Measurements from ENCODE around the gene LRBA.
A peak's percentile ranks its signal among the peaks of the same experiment; 100 is the strongest.

Gene LRBA

DNA sequence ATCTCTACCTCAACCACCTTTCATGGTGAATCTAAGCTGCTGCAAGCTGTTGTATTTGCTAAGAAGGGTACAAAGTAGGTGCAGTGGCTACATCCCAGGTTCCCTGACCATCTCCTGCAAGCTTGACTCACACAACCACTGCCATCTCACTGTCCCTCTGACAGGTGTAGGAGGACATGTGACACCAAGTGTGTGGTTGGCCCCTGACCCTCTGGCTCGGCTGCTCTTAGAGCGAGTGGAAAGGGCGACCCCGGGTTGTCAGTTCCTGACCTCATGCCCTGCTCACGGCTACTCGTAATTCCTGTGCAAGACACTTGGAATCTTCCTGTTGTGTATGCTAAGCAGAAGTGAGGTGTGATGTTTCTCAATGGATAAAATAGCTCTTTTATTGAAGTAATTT lies 752.5 kb downstream of the LRBA start:
- H3K36me3 ChIP-seq (ENCODE audit: control insufficient read depth in 1 of 2, insufficient read depth in 2 of 2, low read length in 2 of 2) = peaks cover 3 to 11% of the 10 kb centered on the region in 2 donors
- no peaks in the 10 kb centered on the region for H3K9me3 ChIP-seq (ENCODE audit: control insufficient read depth in 1 of 2, low read length in 2 of 2)
- H3K27ac ChIP-seq (ENCODE audit: low read depth, low read length) = no peak overlapping the region
- peaks cover 12 to 13% of the 10 kb centered on the region in 2 donors for H3K4me1 ChIP-seq (ENCODE audit: control insufficient read depth in 1 of 2, insufficient read depth in 2 of 2, low read length in 2 of 2)
- no peaks in the 10 kb centered on the region for H3K27me3 ChIP-seq (ENCODE audit: control insufficient read depth in 1 of 2, insufficient read depth in 2 of 2, low read length in 2 of 2)
- no peak overlapping the region for H3K9ac ChIP-seq (ENCODE audit: low read depth in 1 of 2, low read length in 2 of 2)
- H3K4me3 ChIP-seq (ENCODE audit: low read depth in 1 of 2, low read length in 2 of 2) = no peak overlapping the region

GRCh38 chr4:150261571-150261970 lies 753.5 kb downstream of the LRBA start:
- Histone ChIP-seq H3K27ac (ENCODE audit: low read depth, low read length) (no peak overlapping the region), H3K9ac (ENCODE audit: low read depth in 1 of 2, low read length in 2 of 2) (no peak overlapping the region), H3K4me3 (ENCODE audit: low read depth in 1 of 2, low read length in 2 of 2) (no peak overlapping the region), H3K27me3 (ENCODE audit: control insufficient read depth in 1 of 2, insufficient read depth in 2 of 2, low read length in 2 of 2) (no peaks in the 10 kb centered on the region), H3K4me1 (ENCODE audit: control insufficient read depth in 1 of 2, insufficient read depth in 2 of 2, low read length in 2 of 2) (peaks cover 17 to 20% of the 10 kb centered on the region in 2 donors), H3K9me3 (ENCODE audit: control insufficient read depth in 1 of 2, low read length in 2 of 2) (no peaks in the 10 kb centered on the region), H3K36me3 (ENCODE audit: control insufficient read depth in 1 of 2, insufficient read depth in 2 of 2, low read length in 2 of 2) (peaks cover 3 to 11% of the 10 kb centered on the region in 2 donors)

GRCh38 chr4:150259861-150260567 lies 755.1 kb downstream of the LRBA start:
- peaks cover 31 to 35% of the 10 kb centered on the region in 2 donors for H3K4me1 ChIP-seq (ENCODE audit: control insufficient read depth in 1 of 2, insufficient read depth in 2 of 2, low read length in 2 of 2)
- no peaks in the 10 kb centered on the region for H3K9me3 ChIP-seq (ENCODE audit: control insufficient read depth in 1 of 2, low read length in 2 of 2)
- H3K27me3 ChIP-seq (ENCODE audit: control insufficient read depth in 1 of 2, insufficient read depth in 2 of 2, low read length in 2 of 2) = no peaks in the 10 kb centered on the region
- no peak overlapping the region for H3K4me3 ChIP-seq (ENCODE audit: low read depth in 1 of 2, low read length in 2 of 2)
- no peak overlapping the region for H3K9ac ChIP-seq (ENCODE audit: low read depth in 1 of 2, low read length in 2 of 2)
- peaks cover 0 to 4% of the 10 kb centered on the region in 2 donors for H3K36me3 ChIP-seq (ENCODE audit: control insufficient read depth in 1 of 2, insufficient read depth in 2 of 2, low read length in 2 of 2)
- H3K27ac ChIP-seq (ENCODE audit: low read depth, low read length) = no peak overlapping the region

- no peak overlapping the region for H3K9ac ChIP-seq (ENCODE audit: low read depth in 1 of 2, low read length in 2 of 2)
- no peak overlapping the region for H3K4me3 ChIP-seq (ENCODE audit: low read depth in 1 of 2, low read length in 2 of 2)
- H3K27ac ChIP-seq (ENCODE audit: low read depth, low read length) = no peak overlapping the region
- no peaks in the 10 kb centered on the region for H3K9me3 ChIP-seq (ENCODE audit: control insufficient read depth in 1 of 2, low read length in 2 of 2)
- H3K4me1 ChIP-seq (ENCODE audit: control insufficient read depth in 1 of 2, insufficient read depth in 2 of 2, low read length in 2 of 2) = peaks cover 35% of the 10 kb centered on the region in 2 donors
- no peaks in the 10 kb centered on the region for H3K27me3 ChIP-seq (ENCODE audit: control insufficient read depth in 1 of 2, insufficient read depth in 2 of 2, low read length in 2 of 2)
- peaks cover 0 to 4% of the 10 kb centered on the region in 2 donors for H3K36me3 ChIP-seq (ENCODE audit: control insufficient read depth in 1 of 2, insufficient read depth in 2 of 2, low read length in 2 of 2)
Observed at GRCh38 chr4:150258569-150258968, 756.5 kb downstream of the LRBA start.

GRCh38 chr4:150256841-150257730 lies 758.0 kb downstream of the LRBA start:
- peaks cover 35% of the 10 kb centered on the region in 2 donors for H3K4me1 ChIP-seq (ENCODE audit: control insufficient read depth in 1 of 2, insufficient read depth in 2 of 2, low read length in 2 of 2)

GRCh38 chr4:150256225-150256620 lies 758.9 kb downstream of the LRBA start:
- no peaks in the 10 kb centered on the region for H3K9me3 ChIP-seq (ENCODE audit: control insufficient read depth in 1 of 2, low read length in 2 of 2)
- peak overlapping the region in 1 of 2 donors; percentile 7 for H3K9ac ChIP-seq (ENCODE audit: low read depth in 1 of 2, low read length in 2 of 2)
- peaks cover 35% of the 10 kb centered on the region in 2 donors for H3K4me1 ChIP-seq (ENCODE audit: control insufficient read depth in 1 of 2, insufficient read depth in 2 of 2, low read length in 2 of 2)
- no peak overlapping the region for H3K27ac ChIP-seq (ENCODE audit: low read depth, low read length)
- H3K27me3 ChIP-seq (ENCODE audit: control insufficient read depth in 1 of 2, insufficient read depth in 2 of 2, low read length in 2 of 2) = no peaks in the 10 kb centered on the region
- no peak overlapping the region for H3K4me3 ChIP-seq (ENCODE audit: low read depth in 1 of 2, low read length in 2 of 2)
- H3K36me3 ChIP-seq (ENCODE audit: control insufficient read depth in 1 of 2, insufficient read depth in 2 of 2, low read length in 2 of 2) = no peaks in the 10 kb centered on the region

More at GRCh38 chr4:150256841-150257730, 758.0 kb downstream of the LRBA start:
- Histone ChIP-seq H3K9ac (ENCODE audit: low read depth in 1 of 2, low read length in 2 of 2) (peak overlapping the region; percentile 7 to 47), H3K27me3 (ENCODE audit: control insufficient read depth in 1 of 2, insufficient read depth in 2 of 2, low read length in 2 of 2) (no peaks in the 10 kb centered on the region), H3K4me3 (ENCODE audit: low read depth in 1 of 2, low read length in 2 of 2) (peak overlapping the region; percentile 11 to 50), H3K36me3 (ENCODE audit: control insufficient read depth in 1 of 2, insufficient read depth in 2 of 2, low read length in 2 of 2) (no peaks in the 10 kb centered on the region), H3K9me3 (ENCODE audit: control insufficient read depth in 1 of 2, low read length in 2 of 2) (no peaks in the 10 kb centered on the region), H3K27ac (ENCODE audit: low read depth, low read length) (peak overlapping the region; percentile 17)

- no peak overlapping the region for H3K4me3 ChIP-seq (ENCODE audit: low read depth in 1 of 2, low read length in 2 of 2)
- no peaks in the 10 kb centered on the region for H3K27me3 ChIP-seq (ENCODE audit: control insufficient read depth in 1 of 2, insufficient read depth in 2 of 2, low read length in 2 of 2)
- no peaks in the 10 kb centered on the region for H3K36me3 ChIP-seq (ENCODE audit: control insufficient read depth in 1 of 2, insufficient read depth in 2 of 2, low read length in 2 of 2)
- H3K9me3 ChIP-seq (ENCODE audit: control insufficient read depth in 1 of 2, low read length in 2 of 2) = no peaks in the 10 kb centered on the region
- H3K4me1 ChIP-seq (ENCODE audit: control insufficient read depth in 1 of 2, insufficient read depth in 2 of 2, low read length in 2 of 2) = peaks cover 35% of the 10 kb centered on the region in 2 donors
- H3K27ac ChIP-seq (ENCODE audit: low read depth, low read length) = no peak overlapping the region
- H3K9ac ChIP-seq (ENCODE audit: low read depth in 1 of 2, low read length in 2 of 2) = no peak overlapping the region
Observed at GRCh38 chr4:150255610-150256224, 759.4 kb downstream of the LRBA start.

- no peaks in the 10 kb centered on the region for H3K36me3 ChIP-seq (ENCODE audit: control insufficient read depth in 1 of 2, insufficient read depth in 2 of 2, low read length in 2 of 2)
- H3K9ac ChIP-seq (ENCODE audit: low read depth in 1 of 2, low read length in 2 of 2) = no peak overlapping the region
Observed at GRCh38 chr4:150253965-150254630, 761.0 kb downstream of the LRBA start.

GRCh38 chr4:150253416-150253815 lies 761.7 kb downstream of the LRBA start:
- Histone ChIP-seq H3K27me3 (ENCODE audit: control insufficient read depth in 1 of 2, insufficient read depth in 2 of 2, low read length in 2 of 2) (no peaks in the 10 kb centered on the region), H3K36me3 (ENCODE audit: control insufficient read depth in 1 of 2, insufficient read depth in 2 of 2, low read length in 2 of 2) (no peaks in the 10 kb centered on the region), H3K9me3 (ENCODE audit: control insufficient read depth in 1 of 2, low read length in 2 of 2) (no peaks in the 10 kb centered on the region), H3K27ac (ENCODE audit: low read depth, low read length) (no peak overlapping the region), H3K4me1 (ENCODE audit: control insufficient read depth in 1 of 2, insufficient read depth in 2 of 2, low read length in 2 of 2) (peaks cover 29 to 31% of the 10 kb centered on the region in 2 donors), H3K4me3 (ENCODE audit: low read depth in 1 of 2, low read length in 2 of 2) (no peak overlapping the region), H3K9ac (ENCODE audit: low read depth in 1 of 2, low read length in 2 of 2) (no peak overlapping the region)

More at GRCh38 chr4:150253965-150254630, 761.0 kb downstream of the LRBA start:
- Histone ChIP-seq H3K27me3 (ENCODE audit: control insufficient read depth in 1 of 2, insufficient read depth in 2 of 2, low read length in 2 of 2) (no peaks in the 10 kb centered on the region), H3K4me1 (ENCODE audit: control insufficient read depth in 1 of 2, insufficient read depth in 2 of 2, low read length in 2 of 2) (peaks cover 35% of the 10 kb centered on the region in 2 donors), H3K27ac (ENCODE audit: low read depth, low read length) (no peak overlapping the region), H3K9me3 (ENCODE audit: control insufficient read depth in 1 of 2, low read length in 2 of 2) (no peaks in the 10 kb centered on the region), H3K4me3 (ENCODE audit: low read depth in 1 of 2, low read length in 2 of 2) (no peak overlapping the region)

Measured in duodenal mucosa (tissue), 2 donors.